ENCODE measurements around the gene EHMT1.

The EHMT1 gene
- long read RNA-seq, full-length matches to known transcripts = 12 of 132 reads
- long read RNA-seq, partial matches to known transcripts = 56 of 132 reads
- long read RNA-seq, other reads (novel, unspliced or antisense) = 64 of 132 reads

DNA sequence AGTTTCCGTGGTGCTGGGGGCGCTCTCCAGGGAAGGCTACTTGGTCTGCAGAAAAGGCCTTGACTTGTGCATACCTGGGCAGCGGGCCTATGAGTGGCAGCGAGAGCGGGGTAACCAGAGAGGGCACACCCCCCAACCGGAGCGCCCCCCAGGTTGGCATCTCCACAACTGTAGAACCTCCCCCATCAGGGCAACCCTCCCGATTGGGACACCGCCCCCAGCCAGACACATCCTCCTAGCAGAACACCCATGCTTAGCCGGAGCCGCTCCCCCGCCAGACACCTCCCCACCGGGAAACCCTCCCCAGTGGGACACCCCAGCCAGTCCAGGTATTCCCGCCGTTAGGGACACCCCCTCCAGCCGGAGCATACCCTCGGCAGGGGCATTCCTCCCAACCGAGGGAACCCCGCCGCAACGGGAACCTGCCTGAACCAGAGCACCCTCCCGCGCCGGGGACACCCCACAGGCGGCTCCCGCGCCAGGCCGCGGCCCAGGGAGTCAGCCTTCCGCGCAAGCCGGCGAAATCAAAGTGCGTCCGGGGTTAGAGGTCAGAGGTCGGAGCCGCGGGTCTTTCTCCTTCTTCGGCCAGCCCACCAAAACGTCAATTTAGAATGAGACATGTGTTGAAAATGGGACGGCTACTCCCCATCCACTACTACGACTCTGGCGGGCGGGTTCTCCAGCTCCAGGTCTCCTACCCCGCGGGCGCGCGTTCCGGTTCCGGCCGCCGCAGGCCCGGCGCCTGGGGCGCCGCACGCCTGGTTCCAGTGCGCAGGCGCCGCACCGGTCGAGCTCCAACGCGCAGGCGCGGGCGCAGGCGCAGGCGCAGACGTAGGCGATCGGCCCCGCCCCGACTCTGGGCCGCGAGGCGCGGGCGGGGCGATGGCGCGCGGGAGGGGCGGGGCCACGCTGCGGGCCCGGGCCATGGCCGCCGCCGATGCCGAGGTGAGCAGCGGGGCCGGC is at the start of gene EHMT1:
Gene EHMT1, plus strand, starts transcription at position 901 of the 963 bp plus-strand sequence. Its CDS starts 24 bp downstream, at position 925.
- peak; percentile 68 to 75 for DNase-seq (ENCODE audit: low read depth in 1 of 2, low spot score in 1 of 2)
- Histone ChIP-seq H3K27ac (replicated peaks) (peak within 1 kb of the TSS; percentile 94), H3K4me3 (replicated peaks; ENCODE audit: insufficient read depth, low read length) (peak within 1 kb of the TSS; percentile 84), H3K27me3 (ENCODE audit: insufficient read depth, poor library complexity, severe bottlenecking) (no peaks in the 10 kb centered on the region)
- TF ChIP-seq, protein P1, sequence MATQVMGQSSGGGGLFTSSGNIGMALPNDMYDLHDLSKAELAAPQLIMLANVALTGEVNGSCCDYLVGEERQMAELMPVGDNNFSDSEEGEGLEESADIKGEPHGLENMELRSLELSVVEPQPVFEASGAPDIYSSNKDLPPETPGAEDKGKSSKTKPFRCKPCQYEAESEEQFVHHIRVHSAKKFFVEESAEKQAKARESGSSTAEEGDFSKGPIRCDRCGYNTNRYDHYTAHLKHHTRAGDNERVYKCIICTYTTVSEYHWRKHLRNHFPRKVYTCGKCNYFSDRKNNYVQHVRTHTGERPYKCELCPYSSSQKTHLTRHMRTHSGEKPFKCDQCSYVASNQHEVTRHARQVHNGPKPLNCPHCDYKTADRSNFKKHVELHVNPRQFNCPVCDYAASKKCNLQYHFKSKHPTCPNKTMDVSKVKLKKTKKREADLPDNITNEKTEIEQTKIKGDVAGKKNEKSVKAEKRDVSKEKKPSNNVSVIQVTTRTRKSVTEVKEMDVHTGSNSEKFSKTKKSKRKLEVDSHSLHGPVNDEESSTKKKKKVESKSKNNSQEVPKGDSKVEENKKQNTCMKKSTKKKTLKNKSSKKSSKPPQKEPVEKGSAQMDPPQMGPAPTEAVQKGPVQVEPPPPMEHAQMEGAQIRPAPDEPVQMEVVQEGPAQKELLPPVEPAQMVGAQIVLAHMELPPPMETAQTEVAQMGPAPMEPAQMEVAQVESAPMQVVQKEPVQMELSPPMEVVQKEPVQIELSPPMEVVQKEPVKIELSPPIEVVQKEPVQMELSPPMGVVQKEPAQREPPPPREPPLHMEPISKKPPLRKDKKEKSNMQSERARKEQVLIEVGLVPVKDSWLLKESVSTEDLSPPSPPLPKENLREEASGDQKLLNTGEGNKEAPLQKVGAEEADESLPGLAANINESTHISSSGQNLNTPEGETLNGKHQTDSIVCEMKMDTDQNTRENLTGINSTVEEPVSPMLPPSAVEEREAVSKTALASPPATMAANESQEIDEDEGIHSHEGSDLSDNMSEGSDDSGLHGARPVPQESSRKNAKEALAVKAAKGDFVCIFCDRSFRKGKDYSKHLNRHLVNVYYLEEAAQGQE (IDR thresholded peaks at IDR 0.05; ENCODE audit: insufficient replicate concordance, low read depth) = no peak
- TF ChIP-seq SPI1 (IDR thresholded peaks at IDR 0.05; ENCODE audit: borderline replicate concordance, low read depth) (no peak), POLR2AphosphoS5 (IDR thresholded peaks at IDR 0.05; ENCODE audit: low read depth) (peak; percentile 84), GABPA (IDR thresholded peaks at IDR 0.05; ENCODE audit: low read depth) (peak; percentile 87)

DNA sequence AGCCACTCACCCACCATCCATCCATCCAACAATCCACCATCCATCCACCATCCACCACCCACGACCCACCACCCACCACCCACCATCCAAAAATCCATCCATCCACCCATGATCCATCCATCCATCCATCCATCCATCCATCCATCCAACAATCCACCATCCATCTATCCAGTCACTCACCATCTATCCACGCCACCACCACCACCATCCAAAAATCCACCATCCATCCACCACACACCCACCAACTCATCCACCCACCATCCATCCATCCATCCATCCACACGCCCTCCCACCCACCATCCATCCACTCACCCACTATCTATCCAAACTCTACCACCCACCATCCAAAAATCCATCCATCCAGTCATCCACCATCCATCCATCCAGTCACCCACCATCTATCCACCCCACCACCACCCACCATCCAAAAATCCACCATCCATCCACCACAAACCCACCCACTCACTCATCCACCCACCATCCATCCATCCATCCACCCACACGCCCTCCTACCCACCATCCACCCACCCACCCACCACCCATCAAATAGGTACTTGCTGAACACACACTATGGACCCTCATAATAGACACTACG is 49.1 kb upstream of the EHMT1 start:
- H3K4me3 ChIP-seq (replicated peaks; ENCODE audit: insufficient read depth, low read length) = no peak overlapping the region
- TF ChIP-seq, protein P1 (IDR thresholded peaks at IDR 0.05; ENCODE audit: insufficient replicate concordance, low read depth) = no peak
- no peak for TF ChIP-seq POLR2AphosphoS5 (IDR thresholded peaks at IDR 0.05; ENCODE audit: low read depth)
- no peak for TF ChIP-seq GABPA (IDR thresholded peaks at IDR 0.05; ENCODE audit: low read depth)
- TF ChIP-seq, protein P2, sequence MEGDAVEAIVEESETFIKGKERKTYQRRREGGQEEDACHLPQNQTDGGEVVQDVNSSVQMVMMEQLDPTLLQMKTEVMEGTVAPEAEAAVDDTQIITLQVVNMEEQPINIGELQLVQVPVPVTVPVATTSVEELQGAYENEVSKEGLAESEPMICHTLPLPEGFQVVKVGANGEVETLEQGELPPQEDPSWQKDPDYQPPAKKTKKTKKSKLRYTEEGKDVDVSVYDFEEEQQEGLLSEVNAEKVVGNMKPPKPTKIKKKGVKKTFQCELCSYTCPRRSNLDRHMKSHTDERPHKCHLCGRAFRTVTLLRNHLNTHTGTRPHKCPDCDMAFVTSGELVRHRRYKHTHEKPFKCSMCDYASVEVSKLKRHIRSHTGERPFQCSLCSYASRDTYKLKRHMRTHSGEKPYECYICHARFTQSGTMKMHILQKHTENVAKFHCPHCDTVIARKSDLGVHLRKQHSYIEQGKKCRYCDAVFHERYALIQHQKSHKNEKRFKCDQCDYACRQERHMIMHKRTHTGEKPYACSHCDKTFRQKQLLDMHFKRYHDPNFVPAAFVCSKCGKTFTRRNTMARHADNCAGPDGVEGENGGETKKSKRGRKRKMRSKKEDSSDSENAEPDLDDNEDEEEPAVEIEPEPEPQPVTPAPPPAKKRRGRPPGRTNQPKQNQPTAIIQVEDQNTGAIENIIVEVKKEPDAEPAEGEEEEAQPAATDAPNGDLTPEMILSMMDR (IDR thresholded peaks at IDR 0.05; ENCODE audit: insufficient read depth, low read length) = no peak
- TF ChIP-seq SPI1 (IDR thresholded peaks at IDR 0.05; ENCODE audit: borderline replicate concordance, low read depth) = no peak
- no peak for DNase-seq (ENCODE audit: low read depth in 1 of 2, low spot score in 1 of 2)
- H3K27me3 ChIP-seq (ENCODE audit: insufficient read depth, poor library complexity, severe bottlenecking) = no peaks in the 10 kb centered on the region
- H3K27ac ChIP-seq (replicated peaks) = no peak overlapping the region

GRCh38 chr9:137570566-137570965 is 48.2 kb upstream of the EHMT1 start:
- Histone ChIP-seq H3K4me3 (replicated peaks; ENCODE audit: insufficient read depth, low read length) (no peak overlapping the region), H3K27ac (replicated peaks) (no peak overlapping the region), H3K27me3 (ENCODE audit: insufficient read depth, poor library complexity, severe bottlenecking) (no peaks in the 10 kb centered on the region)
- TF ChIP-seq, protein P2 (IDR thresholded peaks at IDR 0.05; ENCODE audit: insufficient read depth, low read length) = no peak
- TF ChIP-seq SPI1 (IDR thresholded peaks at IDR 0.05; ENCODE audit: borderline replicate concordance, low read depth) (no peak), POLR2AphosphoS5 (IDR thresholded peaks at IDR 0.05; ENCODE audit: low read depth) (no peak), GABPA (IDR thresholded peaks at IDR 0.05; ENCODE audit: low read depth) (no peak)
- TF ChIP-seq, protein P1 (IDR thresholded peaks at IDR 0.05; ENCODE audit: insufficient replicate concordance, low read depth) = no peak
- no peak for DNase-seq (ENCODE audit: low read depth in 1 of 2, low spot score in 1 of 2)
